HL-60 (cell line): ENCODE data around the gene CNTNAP4.

Source experiments
- CTCF ChIP-seq: IDR thresholded peaks from one replicate; pipeline ENCODE4 v1.5.1; 2011; ENCODE audit warnings: low read length, control low read depth, inconsistent platforms; ENCODE audit not compliant: insufficient read depth
- GABPA ChIP-seq: IDR thresholded peaks from 2 replicates; pipeline ENCODE4 v1.6.1; 2012; ENCODE audit warnings: low read depth
- POLR2AphosphoS5 ChIP-seq: IDR thresholded peaks from 2 replicates; pipeline ENCODE4 v1.6.1; 2012; ENCODE audit warnings: low read depth
- REST ChIP-seq: IDR thresholded peaks from 2 replicates; pipeline ENCODE4 v1.6.1; 2012; ENCODE audit warnings: low read depth; ENCODE audit not compliant: insufficient replicate concordance
- SPI1 ChIP-seq: IDR thresholded peaks from 2 replicates; pipeline ENCODE4 v1.6.1; 2012; ENCODE audit warnings: low read depth, mild to moderate bottlenecking, borderline replicate concordance

GRCh38 chr16:76456016-76456415 is 178.8 kb downstream of the CNTNAP4 start:
- no peak for TF ChIP-seq POLR2AphosphoS5
- no peak for TF ChIP-seq CTCF
- TF ChIP-seq REST, result no peak
- TF ChIP-seq GABPA, result no peak
- no peak for TF ChIP-seq SPI1
